Measurements from ENCODE around the gene PALM2AKAP2. TPM values are rescaled to one million over a fixed set of nuclear protein-coding genes. Genes with fewer than 3 reads are reported as not detected.

The PALM2AKAP2 gene
- total RNA-seq, 1 experiment from 2014 or later: not detected

DNA sequence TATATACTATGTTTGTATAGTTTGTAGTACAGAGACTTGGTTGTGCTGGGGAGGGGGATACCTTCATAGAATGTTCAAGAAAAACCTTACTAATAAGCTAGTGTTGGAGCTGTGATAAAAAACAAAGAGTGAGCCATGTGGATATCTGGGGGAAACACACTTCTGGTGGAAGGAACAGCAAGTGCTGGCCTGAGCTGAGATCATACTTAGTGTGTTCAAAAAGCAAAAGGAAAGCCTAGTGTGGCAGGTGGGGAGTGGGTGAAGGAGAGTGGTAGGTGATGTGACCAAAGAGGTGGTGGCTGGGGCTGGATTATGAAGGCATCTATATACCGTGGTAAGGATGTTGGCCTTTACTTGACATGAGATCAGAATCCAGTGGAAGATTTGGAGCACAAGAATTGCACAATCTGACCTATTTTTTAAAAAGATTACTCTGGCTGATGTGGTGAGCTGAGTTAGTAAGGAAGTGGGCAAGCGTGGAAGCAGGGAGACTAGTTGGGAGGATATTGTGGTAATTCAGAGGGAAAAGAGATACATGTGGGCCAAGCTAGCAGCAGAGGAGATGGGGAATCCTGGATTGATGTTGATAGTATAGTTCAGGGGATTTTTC, 26.6 kb downstream of the PALM2AKAP2 start:
- H3K4me3 Mint-ChIP-seq (ENCODE audit: low read depth, unreplicated experiment): no peak overlapping the region
- CTCF ChIA-PET: no interaction called here
- intact Hi-C loops (cut with micrococcal nuclease; ENCODE audit: unreplicated experiment): no loop called here
- TF ChIP-seq, protein P1, sequence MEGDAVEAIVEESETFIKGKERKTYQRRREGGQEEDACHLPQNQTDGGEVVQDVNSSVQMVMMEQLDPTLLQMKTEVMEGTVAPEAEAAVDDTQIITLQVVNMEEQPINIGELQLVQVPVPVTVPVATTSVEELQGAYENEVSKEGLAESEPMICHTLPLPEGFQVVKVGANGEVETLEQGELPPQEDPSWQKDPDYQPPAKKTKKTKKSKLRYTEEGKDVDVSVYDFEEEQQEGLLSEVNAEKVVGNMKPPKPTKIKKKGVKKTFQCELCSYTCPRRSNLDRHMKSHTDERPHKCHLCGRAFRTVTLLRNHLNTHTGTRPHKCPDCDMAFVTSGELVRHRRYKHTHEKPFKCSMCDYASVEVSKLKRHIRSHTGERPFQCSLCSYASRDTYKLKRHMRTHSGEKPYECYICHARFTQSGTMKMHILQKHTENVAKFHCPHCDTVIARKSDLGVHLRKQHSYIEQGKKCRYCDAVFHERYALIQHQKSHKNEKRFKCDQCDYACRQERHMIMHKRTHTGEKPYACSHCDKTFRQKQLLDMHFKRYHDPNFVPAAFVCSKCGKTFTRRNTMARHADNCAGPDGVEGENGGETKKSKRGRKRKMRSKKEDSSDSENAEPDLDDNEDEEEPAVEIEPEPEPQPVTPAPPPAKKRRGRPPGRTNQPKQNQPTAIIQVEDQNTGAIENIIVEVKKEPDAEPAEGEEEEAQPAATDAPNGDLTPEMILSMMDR (IDR thresholded peaks at IDR 0.05; ENCODE audit: unreplicated experiment): no peak
- no TSS peak for BruUV-seq (replicated peaks)
- H3K27ac Mint-ChIP-seq (ENCODE audit: unreplicated experiment): no peak overlapping the region
- peaks cover 17% of the 10 kb centered on the region for H3K27me3 Mint-ChIP-seq (ENCODE audit: unreplicated experiment)
- no peaks in the 10 kb centered on the region for H3K4me1 Mint-ChIP-seq (ENCODE audit: low read depth, unreplicated experiment)
- H3K36me3 Mint-ChIP-seq (ENCODE audit: insufficient read depth, unreplicated experiment): no peaks in the 10 kb centered on the region
- DNase-seq: no peak
- peaks cover 4% of the 10 kb centered on the region for H3K9me3 Mint-ChIP-seq (ENCODE audit: low read depth, unreplicated experiment)

DNA sequence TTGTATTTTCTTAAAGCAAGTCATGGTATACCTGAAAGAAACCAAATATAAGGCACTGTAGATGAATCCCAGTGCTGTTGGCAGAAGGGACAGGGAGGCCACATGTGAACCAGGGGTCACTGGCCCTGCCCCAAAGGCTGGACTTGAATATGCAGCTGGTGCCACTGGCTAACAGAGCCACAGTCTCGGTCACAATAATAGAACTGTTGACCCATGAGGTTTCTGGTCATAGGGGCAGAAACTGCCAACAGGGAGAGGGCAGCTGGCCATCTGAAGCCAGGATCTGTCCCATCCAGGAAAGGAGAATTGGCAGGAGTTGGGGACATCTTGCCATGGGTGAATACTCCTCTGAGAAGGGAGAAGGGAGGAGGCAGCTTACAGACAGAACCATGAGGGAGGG, 31.9 kb downstream of the PALM2AKAP2 start:
- no peak overlapping the region for H3K27ac Mint-ChIP-seq (ENCODE audit: unreplicated experiment)
- H3K4me1 Mint-ChIP-seq (ENCODE audit: low read depth, unreplicated experiment): no peaks in the 10 kb centered on the region
- DNase-seq: no peak
- H3K4me3 Mint-ChIP-seq (ENCODE audit: low read depth, unreplicated experiment): no peak overlapping the region
- BruUV-seq (replicated peaks): no TSS peak
- H3K27me3 Mint-ChIP-seq (ENCODE audit: unreplicated experiment): peaks cover 17% of the 10 kb centered on the region
- peaks cover 4% of the 10 kb centered on the region for H3K9me3 Mint-ChIP-seq (ENCODE audit: low read depth, unreplicated experiment)
- CTCF ChIA-PET: no interaction called here
- intact Hi-C loops (cut with micrococcal nuclease; ENCODE audit: unreplicated experiment): no loop called here
- TF ChIP-seq, protein P1 (IDR thresholded peaks at IDR 0.05; ENCODE audit: unreplicated experiment): no peak
- no peaks in the 10 kb centered on the region for H3K36me3 Mint-ChIP-seq (ENCODE audit: insufficient read depth, unreplicated experiment)

DNA sequence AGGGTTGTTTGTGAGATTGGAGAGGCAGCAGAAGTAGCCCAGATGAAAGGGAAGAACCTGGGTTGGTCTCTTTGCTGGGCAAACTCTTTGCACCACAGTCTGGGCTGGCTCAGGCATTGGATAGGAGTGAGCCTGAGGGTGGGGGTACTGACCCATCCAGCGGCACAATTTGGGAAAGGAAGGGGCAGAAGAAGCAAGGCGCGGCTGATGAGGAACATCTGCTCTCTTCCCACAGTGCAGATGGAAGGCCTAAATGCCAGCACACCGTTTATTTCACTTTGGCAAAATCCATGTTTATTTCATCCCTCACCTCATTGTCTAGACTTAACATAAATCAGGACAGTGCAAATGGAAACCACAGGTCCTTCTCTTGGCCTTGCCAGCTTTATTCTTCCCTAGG, 32.3 kb downstream of the PALM2AKAP2 start:
- Mint-ChIP-seq H3K9me3 (ENCODE audit: low read depth, unreplicated experiment) (peaks cover 4% of the 10 kb centered on the region), H3K4me3 (ENCODE audit: low read depth, unreplicated experiment) (no peak overlapping the region), H3K27me3 (ENCODE audit: unreplicated experiment) (peaks cover 17% of the 10 kb centered on the region), H3K4me1 (ENCODE audit: low read depth, unreplicated experiment) (no peaks in the 10 kb centered on the region), H3K27ac (ENCODE audit: unreplicated experiment) (no peak overlapping the region), H3K36me3 (ENCODE audit: insufficient read depth, unreplicated experiment) (no peaks in the 10 kb centered on the region)
- no TSS peak for BruUV-seq (replicated peaks)
- intact Hi-C loops (cut with micrococcal nuclease; ENCODE audit: unreplicated experiment): no loop called here
- TF ChIP-seq, protein P1 (IDR thresholded peaks at IDR 0.05; ENCODE audit: unreplicated experiment): no peak
- no peak for DNase-seq
- CTCF ChIA-PET: no interaction called here

DNA sequence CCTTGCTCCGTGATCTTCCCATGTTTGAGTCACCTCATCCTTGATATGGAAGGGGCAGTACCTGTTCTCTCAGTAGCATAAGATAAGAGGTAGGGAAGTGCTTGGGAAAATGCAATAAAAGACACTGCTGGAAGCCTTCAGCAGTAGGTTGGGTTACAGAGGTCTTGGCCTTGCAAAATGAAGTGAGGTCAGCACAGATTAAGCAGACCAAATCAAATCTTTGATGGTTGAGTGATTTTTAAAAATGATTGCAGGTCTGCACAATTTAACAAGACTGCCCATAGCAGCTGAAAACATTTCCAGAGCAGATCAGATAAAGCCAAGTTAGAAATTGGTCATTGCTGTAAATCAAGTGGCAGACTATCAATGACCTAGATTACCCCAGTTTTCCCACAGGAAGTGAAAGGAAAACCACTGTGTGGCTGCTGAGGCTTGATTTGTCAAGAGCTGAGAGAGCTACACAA, 32.9 kb downstream of the PALM2AKAP2 start:
- H3K4me3 Mint-ChIP-seq (ENCODE audit: low read depth, unreplicated experiment): no peak overlapping the region
- H3K27me3 Mint-ChIP-seq (ENCODE audit: unreplicated experiment): peaks cover 17% of the 10 kb centered on the region
- DNase-seq: no peak
- H3K9me3 Mint-ChIP-seq (ENCODE audit: low read depth, unreplicated experiment): peaks cover 4% of the 10 kb centered on the region
- CTCF ChIA-PET: no interaction called here
- intact Hi-C loops (cut with micrococcal nuclease; ENCODE audit: unreplicated experiment): no loop called here
- H3K36me3 Mint-ChIP-seq (ENCODE audit: insufficient read depth, unreplicated experiment): no peaks in the 10 kb centered on the region
- H3K27ac Mint-ChIP-seq (ENCODE audit: unreplicated experiment): no peak overlapping the region
- BruUV-seq (replicated peaks): no TSS peak
- TF ChIP-seq, protein P1 (IDR thresholded peaks at IDR 0.05; ENCODE audit: unreplicated experiment): no peak
- H3K4me1 Mint-ChIP-seq (ENCODE audit: low read depth, unreplicated experiment): no peaks in the 10 kb centered on the region

All from Calu3 (cell line).